Fibroblast of villous mesenchyme (primary cell): Measurements from ENCODE around the gene MBTPS1. TPM values are rescaled to one million over a fixed set of nuclear protein-coding genes. Genes with fewer than 3 reads are reported as not detected.

Experiments used
- DNase-seq: peaks from one replicate; pipeline ENCODE4 v3.0.0-alpha.2; 2010; ENCODE audit warnings: low read depth
- H3K4me3 ChIP-seq: 2 replicates; pipeline ENCODE4 v1.5.1; 2011; ENCODE audit warnings: low read depth, mild to moderate bottlenecking, low read length
- CTCF ChIP-seq: IDR thresholded peaks from 2 replicates; pipeline ENCODE4 v1.5.1; 2012; ENCODE audit warnings: low read depth, mild to moderate bottlenecking, low read length; ENCODE audit not compliant: insufficient read depth
- total RNA-seq: library from RNA; depleted of rRNA; stranded (reverse); fragments of >200 nt; gene quantifications from 2 replicates; pipeline ENCODE4 v1.2.3, GENCODE V29; 2012

Gene MBTPS1
- total RNA-seq, 1 donor: 97.2 TPM

GRCh38 chr16:84111525-84111924, 5.2 kb downstream of the MBTPS1 start:
- H3K4me3 ChIP-seq: no peak overlapping the region
- DNase-seq: no peak

GRCh38 chr16:84110527-84110926, 6.2 kb downstream of the MBTPS1 start:
- no peak for TF ChIP-seq CTCF
- H3K4me3 ChIP-seq: no peak overlapping the region
- no peak for DNase-seq

More at GRCh38 chr16:84111525-84111924, 5.2 kb downstream of the MBTPS1 start:
- no peak for TF ChIP-seq CTCF

GRCh38 chr16:84109598-84110335, 7.0 kb downstream of the MBTPS1 start:
- no peak for DNase-seq
- TF ChIP-seq CTCF: no peak

GRCh38 chr16:84107921-84108320, 8.8 kb downstream of the MBTPS1 start:
- DNase-seq: no peak
- TF ChIP-seq CTCF: no peak

More at GRCh38 chr16:84109598-84110335, 7.0 kb downstream of the MBTPS1 start:
- H3K4me3 ChIP-seq: no peak overlapping the region

GRCh38 chr16:84105948-84106740, 10.6 kb downstream of the MBTPS1 start:
- no peak overlapping the region for H3K4me3 ChIP-seq
- no peak for TF ChIP-seq CTCF
- DNase-seq: no peak

More at GRCh38 chr16:84107921-84108320, 8.8 kb downstream of the MBTPS1 start:
- H3K4me3 ChIP-seq: no peak overlapping the region

GRCh38 chr16:84105301-84105815, 11.4 kb downstream of the MBTPS1 start:
- no peak overlapping the region for H3K4me3 ChIP-seq
- DNase-seq: no peak
- no peak for TF ChIP-seq CTCF
